Dedifferentiated amniotic fluid mesenchymal stem cell (primary cell): Measurements from ENCODE around the gene CMTM4.
"Not testable (repeated sequence)": the region's sequence is repeated elsewhere in the genome, so short reads cannot be mapped to it uniquely, and the experiment has no call there.

Experiments used
- DNase-seq: peaks from one replicate; pipeline ENCODE4 v3.0.0-alpha.2; 2016; ENCODE audit errors: extremely low spot score

The CMTM4 gene

GRCh38 chr16:66592814-66593213 lies 103.7 kb downstream of the CMTM4 start:
- DNase-seq, result no peak

DNA sequence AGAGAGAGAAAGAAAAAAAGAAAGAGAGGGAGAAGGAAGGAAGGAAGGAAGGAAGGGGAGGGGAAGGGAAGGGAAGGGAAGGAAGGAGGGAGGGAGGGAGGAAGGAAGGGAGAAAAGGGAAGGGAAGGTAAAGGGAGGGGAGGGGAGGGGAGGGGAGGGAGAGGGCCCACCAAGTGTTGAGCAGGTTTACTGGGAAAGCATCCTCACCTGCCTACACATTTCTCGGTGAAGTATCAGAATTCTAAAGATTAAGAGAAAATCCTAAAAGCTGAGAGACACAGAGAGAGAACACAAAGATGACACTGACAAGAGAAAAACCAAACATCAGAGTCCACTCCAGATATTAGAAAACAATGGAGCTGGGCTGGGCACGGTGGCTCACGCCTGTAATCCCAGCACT lies 104.3 kb downstream of the CMTM4 start:
- no peak for DNase-seq

DNA sequence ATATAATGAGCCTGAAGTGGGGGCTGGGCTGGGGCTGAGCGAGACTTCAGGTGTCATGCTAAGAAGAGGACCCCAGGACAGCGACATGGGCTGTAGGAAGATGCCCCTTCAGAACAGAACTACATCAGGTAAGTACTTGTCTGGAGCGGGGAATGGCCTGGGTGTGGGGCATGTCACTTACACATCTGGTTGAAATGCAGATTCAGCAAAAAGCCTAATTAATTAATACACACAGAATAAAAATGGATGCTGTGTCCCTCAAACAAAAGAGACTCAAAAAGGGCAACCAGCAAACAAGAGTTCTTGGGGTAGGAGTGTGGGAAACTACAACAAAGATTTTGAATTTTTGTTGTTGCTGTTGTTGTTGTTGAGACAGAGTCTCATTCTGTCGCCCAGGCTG lies 105.5 kb downstream of the CMTM4 start:
- DNase-seq, result no peak

DNA sequence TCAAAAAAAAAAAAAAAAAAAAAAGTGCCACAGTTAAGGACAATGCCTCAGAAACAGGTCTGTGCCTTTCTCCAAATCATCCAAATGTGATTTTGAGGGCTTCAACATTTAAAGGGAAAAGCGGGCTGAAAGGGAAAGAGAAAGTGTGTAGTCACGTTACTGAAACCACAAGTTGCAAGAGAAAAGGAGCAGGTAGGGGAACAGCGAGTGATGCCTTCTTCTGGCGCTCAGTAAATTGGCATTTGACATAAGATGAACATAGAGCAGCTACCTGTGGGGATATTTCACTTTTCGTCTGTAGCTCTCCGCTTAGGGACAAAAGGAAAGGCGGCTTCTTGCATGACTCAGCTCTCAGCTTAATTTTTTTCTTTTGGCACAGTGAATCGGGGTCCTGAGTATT lies 106.2 kb downstream of the CMTM4 start:
- no peak for DNase-seq

DNA sequence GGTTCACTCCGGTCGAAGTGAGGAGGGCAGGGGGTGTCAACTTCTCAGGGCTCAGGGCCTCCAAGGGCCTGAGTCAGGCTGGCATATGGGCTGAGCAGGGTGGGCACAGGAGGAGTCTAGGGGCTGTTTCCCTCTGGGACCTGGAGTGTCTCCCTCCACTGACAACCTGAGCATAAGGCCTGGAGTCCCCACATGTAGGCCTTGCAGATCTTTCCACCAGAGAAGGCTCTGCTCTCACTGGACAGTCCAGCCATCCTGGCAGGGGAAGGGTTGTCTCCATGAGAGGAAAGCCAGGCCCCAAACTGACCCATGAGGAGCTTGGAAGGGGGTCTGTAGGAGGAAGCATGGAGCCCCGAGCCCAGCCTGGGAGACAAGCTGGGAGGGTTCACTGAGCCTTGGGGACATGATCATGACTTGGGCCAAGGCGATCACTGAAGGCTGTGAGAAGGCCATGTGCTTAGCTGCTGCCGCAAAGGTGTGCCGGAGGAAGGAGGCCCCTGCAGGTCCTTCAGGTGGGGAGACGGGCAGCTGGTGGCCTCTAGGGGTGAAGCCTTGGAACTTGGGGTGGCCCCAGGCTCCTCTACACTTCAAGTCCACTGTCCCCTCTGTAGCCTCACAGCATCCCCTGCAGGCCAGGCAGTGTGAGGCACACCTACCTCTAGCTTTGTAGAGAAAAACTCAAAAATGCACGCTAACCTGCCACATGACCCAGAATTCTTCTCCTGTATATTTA lies 107.4 kb downstream of the CMTM4 start:
- no peak for DNase-seq

DNA sequence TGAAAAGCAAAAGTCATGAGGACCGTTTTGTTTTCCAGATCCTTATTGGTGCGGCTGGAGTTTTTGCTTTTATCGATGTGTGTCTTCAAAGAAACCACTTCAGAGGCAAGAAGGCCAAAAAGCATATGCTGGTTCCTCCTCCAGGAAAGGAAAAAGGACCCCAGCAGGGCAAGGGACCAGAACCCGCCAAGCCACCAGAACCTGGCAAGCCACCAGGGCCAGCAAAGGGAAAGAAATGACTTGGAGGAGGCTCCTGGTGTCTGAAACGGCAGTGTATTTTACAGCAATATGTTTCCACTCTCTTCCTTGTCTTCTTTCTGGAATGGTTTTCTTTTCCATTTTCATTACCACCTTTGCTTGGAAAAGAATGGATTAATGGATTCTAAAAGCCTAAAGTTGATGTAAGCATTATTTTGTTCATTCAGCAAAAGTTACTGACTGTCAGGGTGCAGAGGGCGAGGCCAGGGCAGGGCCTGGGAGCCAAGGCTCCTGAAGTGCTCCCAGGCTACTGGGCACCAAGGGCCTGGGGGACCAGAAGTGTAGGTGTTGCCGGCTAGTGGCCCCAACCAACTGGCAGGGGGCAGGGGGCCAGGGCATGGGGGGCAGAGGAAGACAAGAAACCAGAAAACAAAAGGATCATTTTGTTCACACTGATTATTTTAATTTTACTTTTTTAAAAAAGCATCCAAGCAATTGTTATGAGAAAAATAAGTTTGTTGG lies 108.5 kb downstream of the CMTM4 start:
- DNase-seq, result no peak

GRCh38 chr16:66585481-66586239 lies 110.9 kb downstream of the CMTM4 start:
- no peak for DNase-seq

DNA sequence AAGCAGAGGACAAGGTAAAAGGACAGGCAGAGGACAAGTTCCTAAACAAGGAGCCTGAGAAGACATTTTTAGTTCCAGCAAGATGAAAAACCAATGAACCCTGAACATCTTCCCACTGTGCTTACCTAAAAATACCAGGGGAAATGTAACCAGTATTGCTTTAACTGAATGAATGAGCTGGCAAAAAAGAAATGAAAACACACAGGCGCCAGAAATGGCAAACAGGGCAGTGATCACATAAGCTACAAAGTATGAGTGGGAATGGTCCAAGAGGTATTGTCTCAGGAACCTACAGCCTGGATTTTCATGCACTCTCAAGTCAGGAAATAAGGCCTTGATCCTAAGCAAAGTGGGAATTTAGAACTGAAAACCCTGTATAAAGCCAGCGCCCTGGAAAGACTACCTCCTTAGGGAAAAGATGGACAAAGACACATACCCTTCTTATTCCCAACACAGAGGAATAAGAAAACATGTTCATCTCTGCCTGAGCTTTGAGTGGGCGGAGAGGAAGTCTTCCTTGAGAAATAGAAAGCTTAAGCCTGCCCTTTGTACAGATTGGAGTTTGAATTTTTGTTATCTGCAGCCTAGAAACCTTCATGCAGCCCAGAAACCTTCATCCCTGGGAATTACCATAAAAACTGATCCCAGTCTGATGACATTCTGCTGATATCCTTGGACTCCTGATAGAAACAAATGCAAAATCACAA lies 115.1 kb downstream of the CMTM4 start:
- no peak for DNase-seq

- DNase-seq, result peak; percentile 89
Measured at GRCh38 chr16:66580605-66581209, 115.8 kb downstream of the CMTM4 start.

- no peak for DNase-seq
Measured at GRCh38 chr16:66578651-66579531, 117.7 kb downstream of the CMTM4 start, which contains the start of gene CMTM2. Gene CMTM2, plus strand, starts transcription at chr16:66579463. Its CDS starts 145 bp downstream, at chr16:66579608.

DNA sequence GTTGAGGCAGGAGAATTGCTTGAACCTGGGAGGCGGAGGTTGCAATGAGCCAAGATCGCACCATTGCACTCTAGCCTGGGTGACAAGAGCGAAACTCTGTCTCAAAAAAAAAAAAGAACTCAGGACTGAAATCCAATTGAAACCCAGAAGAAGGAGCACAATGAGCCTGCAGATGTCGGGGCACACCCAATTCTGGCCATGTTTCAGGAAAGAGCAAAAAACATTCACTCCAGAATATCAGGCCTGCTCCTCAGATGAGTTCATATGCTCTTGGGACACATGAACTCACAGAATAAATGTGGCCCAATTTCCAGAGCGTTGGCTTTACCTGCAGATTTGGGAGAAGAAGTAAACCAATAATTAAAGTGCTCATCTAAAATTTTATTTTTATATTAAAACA lies 120.2 kb downstream of the CMTM4 start:
- DNase-seq, result no peak

- no peak for DNase-seq
Measured at GRCh38 chr16:66575060-66575459, 121.5 kb downstream of the CMTM4 start.

- DNase-seq, result no peak
Measured at GRCh38 chr16:66574531-66574930, 122.0 kb downstream of the CMTM4 start.

- DNase-seq, result no peak
Measured at GRCh38 chr16:66574081-66574480, 122.5 kb downstream of the CMTM4 start.

- DNase-seq, result no peak
Measured at GRCh38 chr16:66572356-66572755, 124.2 kb downstream of the CMTM4 start.

DNA sequence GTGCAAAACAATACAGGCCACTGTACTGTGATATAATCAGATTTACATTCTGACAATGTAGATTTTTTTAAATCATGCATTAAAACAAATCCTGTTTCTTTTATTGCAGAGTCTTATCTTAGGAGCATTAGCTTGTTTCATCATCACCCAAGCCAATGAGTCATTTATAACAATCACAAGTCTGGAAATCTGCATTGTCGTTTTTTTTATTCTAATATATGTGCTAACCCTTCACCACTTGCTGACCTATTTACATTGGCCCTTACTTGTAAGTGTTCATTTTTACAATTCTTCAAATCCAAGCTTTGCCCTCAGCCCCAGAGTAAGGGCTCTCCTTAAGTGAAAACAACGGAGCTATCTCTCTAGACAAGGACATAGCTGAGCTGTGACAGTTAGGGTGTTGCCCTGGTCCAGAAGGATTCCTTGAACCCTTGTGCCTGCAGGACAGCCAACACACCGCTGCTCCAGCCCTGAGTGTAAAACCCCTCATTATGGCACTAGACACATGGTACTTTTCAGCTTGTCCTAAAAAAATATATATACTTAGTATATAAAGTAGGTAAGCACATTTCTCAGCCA lies 126.6 kb downstream of the CMTM4 start:
- DNase-seq, result peak; percentile 38

DNA sequence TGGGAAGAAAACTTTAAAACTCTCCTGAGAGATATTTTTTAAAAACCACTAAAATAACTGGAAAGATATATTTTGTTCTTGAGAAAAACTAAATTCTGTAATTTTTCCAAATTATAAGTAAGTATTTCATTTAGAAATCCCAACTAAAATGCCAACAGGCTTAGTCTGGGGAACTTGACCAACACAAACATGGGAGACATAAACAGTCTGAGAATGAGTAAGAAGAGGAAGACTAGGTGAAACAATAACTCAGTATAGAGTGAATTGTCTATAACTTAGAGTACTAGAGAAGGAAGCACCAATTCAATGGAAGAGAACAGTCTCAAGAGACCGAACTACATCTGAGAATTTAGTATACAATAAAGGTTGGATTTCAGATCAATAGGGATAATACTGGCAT lies 127.4 kb downstream of the CMTM4 start:
- peak; percentile 76 for DNase-seq

GRCh38 chr16:66568355-66568754 lies 128.2 kb downstream of the CMTM4 start:
- DNase-seq, result no peak

GRCh38 chr16:66567270-66567669 lies 129.3 kb downstream of the CMTM4 start:
- not testable (repeated sequence) for DNase-seq
